Mucosa of rectum (tissue), 2 donors: ENCODE data around the gene C5orf15.

Experiments used
- H3K27ac ChIP-seq, 2 donors: one replicate each; pipeline ENCODE4 v1.7.0; 2013; ENCODE audit warnings: inconsistent platforms in 2 of 2, low read depth in 2 of 2, low read length in 2 of 2
- H3K27me3 ChIP-seq, 2 donors: one replicate each; pipeline ENCODE4 v1.7.0; 2013; ENCODE audit warnings: low read length in 2 of 2; ENCODE audit not compliant: control insufficient read depth in 2 of 2, insufficient read depth in 2 of 2
- H3K36me3 ChIP-seq, 2 donors: one replicate each; pipeline ENCODE4 v1.7.0; 2013; ENCODE audit warnings: low read length in 2 of 2; ENCODE audit not compliant: control insufficient read depth in 2 of 2, insufficient read depth in 2 of 2
- H3K4me1 ChIP-seq, 2 donors: one replicate each; pipeline ENCODE4 v1.7.0; 2013; ENCODE audit warnings: low read length in 2 of 2, mild to moderate bottlenecking in 1 of 2; ENCODE audit not compliant: control insufficient read depth in 2 of 2, insufficient read depth in 2 of 2
- H3K4me3 ChIP-seq, 2 donors: one replicate each; pipeline ENCODE4 v1.7.0; 2013; ENCODE audit warnings: low read length in 2 of 2
- H3K9ac ChIP-seq, 2 donors: one replicate each; pipeline ENCODE4 v1.7.0; 2013; ENCODE audit warnings: low read length in 2 of 2, low read depth in 1 of 2, mild to moderate bottlenecking in 1 of 2
- H3K9me3 ChIP-seq, 2 donors: one replicate each; pipeline ENCODE4 v1.7.0; 2013; ENCODE audit warnings: low read length in 2 of 2; ENCODE audit not compliant: control insufficient read depth in 2 of 2
- donor health status: healthy.
- donor health status: Normal muscosa, but diverticular disease.

C5orf15 gene

DNA sequence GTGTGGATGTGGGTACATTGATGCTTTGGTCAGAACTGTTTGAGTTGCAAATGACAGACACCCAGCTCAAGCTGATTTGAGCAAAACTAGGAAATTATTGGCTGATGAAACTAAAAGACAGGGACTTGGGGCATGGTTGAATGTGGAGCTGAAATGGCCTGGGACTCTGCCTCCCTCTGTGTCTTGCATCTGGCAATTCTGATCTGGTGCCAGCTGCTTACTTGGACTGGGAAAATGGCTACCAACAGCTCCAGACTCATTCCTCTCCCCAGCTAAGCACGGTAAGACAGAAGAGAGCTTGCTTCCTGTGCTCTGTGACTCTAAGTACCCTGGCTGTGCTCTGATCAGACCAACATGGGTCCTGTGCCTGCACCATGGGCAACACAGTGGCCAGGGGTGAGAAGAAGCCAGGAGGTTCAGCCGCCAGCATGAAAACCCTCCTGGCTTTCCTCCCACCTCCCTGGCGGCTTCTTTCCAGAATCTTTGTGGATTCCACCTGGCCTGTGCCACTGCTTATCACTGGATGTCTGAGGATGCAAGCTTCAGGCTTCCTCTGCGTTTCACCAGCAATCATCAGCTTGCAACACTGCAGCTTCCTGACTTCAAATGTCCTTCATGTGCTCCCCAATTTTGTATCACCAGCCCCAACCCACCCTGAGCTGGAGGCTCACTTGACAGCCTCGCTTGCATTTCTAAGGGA lies 44.1 kb downstream of the C5orf15 start:
- H3K9me3 ChIP-seq = no peaks in the 10 kb centered on the region
- H3K9ac ChIP-seq = no peak overlapping the region
- no peak overlapping the region for H3K4me3 ChIP-seq
- no peaks in the 10 kb centered on the region for H3K27me3 ChIP-seq
- peaks cover 4% of the 10 kb centered on the region in 2 donors for H3K4me1 ChIP-seq
- H3K27ac ChIP-seq = no peak overlapping the region
- H3K36me3 ChIP-seq = no peaks in the 10 kb centered on the region

DNA sequence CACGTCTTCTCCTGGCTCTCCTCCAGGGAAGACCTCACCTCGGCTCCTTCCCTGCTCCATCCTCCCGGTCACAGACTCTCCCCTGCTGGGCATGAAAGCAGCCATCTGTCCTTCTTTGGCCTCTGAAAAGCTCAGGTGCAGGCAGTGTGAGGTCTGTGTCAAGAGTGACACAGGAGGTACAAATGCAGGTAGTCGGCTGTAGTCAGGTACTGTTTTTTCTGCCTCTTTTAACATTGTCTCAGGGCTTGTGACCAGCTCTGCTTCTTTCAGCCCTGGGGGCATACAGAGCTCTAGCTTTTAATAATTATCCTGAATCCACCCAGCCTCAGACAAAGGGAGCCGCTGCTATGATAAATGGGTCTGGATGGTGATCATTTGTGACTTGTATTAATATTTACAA lies 46.4 kb downstream of the C5orf15 start:
- peaks cover 0 to 2% of the 10 kb centered on the region in 2 donors for H3K4me1 ChIP-seq
- no peak overlapping the region for H3K9ac ChIP-seq
- no peak overlapping the region for H3K4me3 ChIP-seq
- H3K27ac ChIP-seq = no peak overlapping the region
- H3K36me3 ChIP-seq = no peaks in the 10 kb centered on the region
- no peaks in the 10 kb centered on the region for H3K9me3 ChIP-seq
- no peaks in the 10 kb centered on the region for H3K27me3 ChIP-seq

DNA sequence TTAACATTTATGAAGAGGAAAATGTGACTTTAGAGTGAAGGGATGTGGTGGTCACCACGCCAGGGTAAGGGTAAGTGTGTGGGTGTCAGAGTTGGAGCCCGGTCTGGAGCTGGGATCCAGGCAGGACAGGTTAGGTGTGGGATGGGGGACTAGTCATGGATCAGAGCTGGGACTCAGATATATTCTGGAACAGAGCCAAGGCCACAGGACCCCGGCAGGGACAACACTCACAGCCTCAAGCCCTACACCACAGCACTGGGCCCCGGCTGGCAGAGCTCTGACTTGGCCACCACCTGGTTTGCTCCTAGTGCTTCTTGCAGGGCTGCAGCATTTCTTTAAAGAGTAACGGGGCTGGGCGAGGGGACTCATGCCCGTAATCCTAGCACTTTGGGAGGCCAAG lies 47.4 kb downstream of the C5orf15 start:
- Histone ChIP-seq H3K27ac (no peak overlapping the region), H3K36me3 (no peaks in the 10 kb centered on the region), H3K4me3 (no peak overlapping the region), H3K27me3 (no peaks in the 10 kb centered on the region), H3K4me1 (no peaks in the 10 kb centered on the region), H3K9me3 (no peaks in the 10 kb centered on the region), H3K9ac (no peak overlapping the region)

DNA sequence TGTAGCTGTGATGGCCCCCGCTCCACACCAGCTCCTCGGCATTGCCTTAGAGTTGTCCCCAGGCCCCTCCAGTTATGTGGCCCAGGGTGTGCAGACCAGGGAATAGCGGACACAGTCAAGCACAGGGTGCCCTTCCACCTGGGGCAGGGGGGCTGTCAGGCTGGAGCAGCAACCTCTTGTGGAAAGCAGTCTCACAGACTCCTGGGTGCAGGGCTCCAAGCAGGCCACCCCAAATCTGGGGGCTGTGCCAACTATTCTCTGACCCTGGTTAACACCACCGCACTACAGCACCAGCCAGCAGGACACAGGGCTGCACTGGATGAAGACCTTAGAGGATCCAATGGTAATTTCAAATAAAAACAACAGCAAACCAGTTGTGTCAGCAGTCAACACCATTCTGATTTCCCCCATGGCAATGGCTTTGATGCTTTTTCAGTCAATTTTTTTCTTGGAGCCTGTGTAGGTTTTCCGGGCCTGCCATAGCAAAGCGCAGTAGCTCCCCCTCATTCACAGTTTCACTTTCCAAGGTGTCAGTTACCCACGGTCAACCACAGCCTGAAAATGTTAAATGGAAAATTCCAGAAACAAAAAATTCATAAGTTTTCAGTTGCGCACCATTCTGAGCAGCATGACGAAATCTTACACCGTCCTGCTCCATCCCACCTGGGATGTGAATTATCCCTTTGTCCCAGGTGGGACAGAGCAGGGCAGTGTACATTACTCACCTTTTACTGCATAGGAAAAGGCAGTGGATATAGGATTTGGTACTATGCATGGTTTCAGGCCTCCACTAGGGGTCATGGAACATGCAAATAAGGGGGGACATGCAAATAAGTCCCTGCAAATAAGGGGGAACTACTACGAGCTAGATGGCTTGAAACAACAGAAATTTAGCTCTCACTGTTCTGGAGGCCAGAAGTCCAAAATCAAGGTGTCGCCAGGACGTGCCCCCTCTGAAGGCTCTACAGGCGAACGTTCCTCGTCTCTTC lies 49.0 kb downstream of the C5orf15 start:
- Histone ChIP-seq H3K9ac (no peak overlapping the region), H3K4me1 (no peaks in the 10 kb centered on the region), H3K27ac (no peak overlapping the region), H3K36me3 (no peaks in the 10 kb centered on the region), H3K9me3 (no peaks in the 10 kb centered on the region), H3K27me3 (no peaks in the 10 kb centered on the region), H3K4me3 (no peak overlapping the region)

DNA sequence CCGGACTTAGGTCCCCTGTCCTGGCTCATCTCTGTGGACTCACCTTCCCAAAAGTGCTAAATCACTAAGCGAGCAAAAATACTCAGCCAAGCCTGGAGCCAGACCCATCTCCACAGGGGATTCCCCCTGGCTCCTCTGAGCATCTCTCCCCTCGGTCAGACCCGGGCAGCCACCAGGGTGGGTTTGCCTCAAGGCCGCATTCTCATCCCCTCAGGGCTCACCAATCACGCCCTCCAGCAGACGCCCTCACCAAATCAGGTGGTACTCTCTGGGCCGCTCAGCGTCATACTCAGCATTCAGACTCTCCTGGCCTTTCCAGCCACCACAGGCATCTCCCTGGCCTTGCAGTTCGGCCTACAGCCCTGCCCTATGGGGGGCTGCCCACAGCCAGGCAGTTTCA lies 49.7 kb downstream of the C5orf15 start:
- H3K27ac ChIP-seq = no peak overlapping the region
- H3K9me3 ChIP-seq = no peaks in the 10 kb centered on the region
- H3K4me1 ChIP-seq = no peaks in the 10 kb centered on the region
- H3K9ac ChIP-seq = no peak overlapping the region
- H3K36me3 ChIP-seq = no peaks in the 10 kb centered on the region
- no peak overlapping the region for H3K4me3 ChIP-seq
- no peaks in the 10 kb centered on the region for H3K27me3 ChIP-seq

DNA sequence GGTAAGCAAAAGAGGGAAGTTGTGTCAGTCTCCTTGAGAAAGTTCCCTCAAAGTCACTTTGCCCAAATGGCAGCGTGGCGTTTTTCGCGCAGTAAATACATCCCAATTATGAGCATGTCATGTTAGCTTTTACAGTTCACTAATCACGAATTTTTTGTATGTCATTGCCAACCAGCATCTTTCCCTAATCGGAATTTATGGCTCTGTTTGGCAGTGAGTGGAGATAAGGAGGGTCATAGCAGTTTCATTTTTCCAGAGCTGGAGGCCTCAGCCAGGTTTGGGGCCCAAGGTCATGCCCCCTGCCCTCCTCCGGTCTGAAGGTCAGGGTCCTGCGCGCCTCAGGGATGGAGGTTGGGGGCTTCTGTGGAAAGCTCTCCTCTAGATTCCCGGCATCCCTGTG lies 50.1 kb downstream of the C5orf15 start:
- H3K36me3 ChIP-seq = no peaks in the 10 kb centered on the region
- H3K27ac ChIP-seq = no peak overlapping the region

DNA sequence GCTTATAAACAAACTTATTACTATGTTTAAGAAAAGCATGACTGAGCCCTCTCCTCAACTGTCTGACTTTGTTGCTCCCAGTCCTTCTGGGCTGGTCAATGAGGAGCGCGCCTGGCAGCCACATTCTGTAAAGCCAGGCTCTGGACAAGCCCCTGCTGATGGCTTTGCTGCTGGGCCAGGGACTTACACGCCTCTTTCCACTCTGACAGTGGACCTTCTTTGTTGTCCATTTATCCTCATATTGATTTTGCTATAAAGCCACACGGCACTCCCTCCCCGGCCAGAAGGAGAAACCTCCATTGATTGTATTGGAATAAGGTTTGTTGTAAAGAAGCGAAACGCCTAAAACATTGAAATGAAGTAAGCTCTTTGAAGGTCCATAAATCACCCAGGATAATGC lies 50.6 kb downstream of the C5orf15 start:
- no peak overlapping the region for H3K9ac ChIP-seq
- H3K36me3 ChIP-seq = no peaks in the 10 kb centered on the region
- no peaks in the 10 kb centered on the region for H3K9me3 ChIP-seq
- no peaks in the 10 kb centered on the region for H3K4me1 ChIP-seq
- H3K27ac ChIP-seq = no peak overlapping the region
- no peak overlapping the region for H3K4me3 ChIP-seq
- H3K27me3 ChIP-seq = no peaks in the 10 kb centered on the region

More for the DNA sequence above, 50.1 kb downstream of the C5orf15 start:
- H3K9ac ChIP-seq = no peak overlapping the region
- no peak overlapping the region for H3K4me3 ChIP-seq
- no peaks in the 10 kb centered on the region for H3K9me3 ChIP-seq
- no peaks in the 10 kb centered on the region for H3K27me3 ChIP-seq
- no peaks in the 10 kb centered on the region for H3K4me1 ChIP-seq

DNA sequence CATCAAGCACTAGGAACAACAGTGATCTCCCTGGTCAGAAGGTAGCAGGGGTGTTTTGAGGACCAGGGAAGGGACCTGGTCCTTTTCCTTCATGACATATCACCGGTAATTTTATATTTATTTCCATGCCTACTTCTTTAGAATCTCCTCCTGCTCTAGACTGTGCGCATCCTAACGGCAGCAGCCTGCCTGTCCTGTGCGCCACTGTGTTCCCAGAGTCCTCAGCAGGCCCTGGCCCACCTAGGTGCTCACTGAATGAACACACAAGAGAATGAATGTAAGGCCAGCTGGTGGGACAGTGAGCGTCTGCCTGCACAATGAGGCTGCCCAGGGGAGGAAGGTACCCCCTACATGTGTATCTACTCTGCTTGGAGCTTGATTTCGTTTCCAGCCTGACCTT lies 51.5 kb downstream of the C5orf15 start:
- H3K9me3 ChIP-seq = no peaks in the 10 kb centered on the region
- no peak overlapping the region for H3K4me3 ChIP-seq
- H3K27ac ChIP-seq = no peak overlapping the region

DNA sequence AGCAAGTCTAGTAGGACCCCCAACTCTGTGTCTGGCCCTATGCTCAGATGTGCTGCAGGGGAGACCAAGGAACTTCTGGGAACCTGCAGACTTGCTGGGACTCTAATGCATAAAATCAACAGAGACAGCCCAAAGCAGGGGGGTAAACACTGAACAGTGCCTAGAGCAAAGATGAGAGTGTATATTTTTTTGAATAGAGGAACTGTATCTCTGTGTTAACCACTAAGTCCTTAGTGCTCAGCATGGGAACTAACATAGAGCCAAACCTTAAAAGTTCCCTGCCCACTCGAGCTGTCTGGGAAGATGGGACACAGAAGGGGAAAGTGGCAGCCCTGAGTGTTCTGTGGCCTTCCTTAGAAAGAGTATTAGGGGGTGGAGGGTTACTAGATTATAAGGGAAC lies 51.9 kb downstream of the C5orf15 start:
- Histone ChIP-seq H3K36me3 (no peaks in the 10 kb centered on the region), H3K27me3 (no peaks in the 10 kb centered on the region), H3K4me1 (no peaks in the 10 kb centered on the region), H3K4me3 (no peak overlapping the region), H3K27ac (no peak overlapping the region), H3K9me3 (no peaks in the 10 kb centered on the region), H3K9ac (no peak overlapping the region)

More for the DNA sequence above, 51.5 kb downstream of the C5orf15 start:
- H3K4me1 ChIP-seq = no peaks in the 10 kb centered on the region
- no peaks in the 10 kb centered on the region for H3K36me3 ChIP-seq
- no peaks in the 10 kb centered on the region for H3K27me3 ChIP-seq
- no peak overlapping the region for H3K9ac ChIP-seq

DNA sequence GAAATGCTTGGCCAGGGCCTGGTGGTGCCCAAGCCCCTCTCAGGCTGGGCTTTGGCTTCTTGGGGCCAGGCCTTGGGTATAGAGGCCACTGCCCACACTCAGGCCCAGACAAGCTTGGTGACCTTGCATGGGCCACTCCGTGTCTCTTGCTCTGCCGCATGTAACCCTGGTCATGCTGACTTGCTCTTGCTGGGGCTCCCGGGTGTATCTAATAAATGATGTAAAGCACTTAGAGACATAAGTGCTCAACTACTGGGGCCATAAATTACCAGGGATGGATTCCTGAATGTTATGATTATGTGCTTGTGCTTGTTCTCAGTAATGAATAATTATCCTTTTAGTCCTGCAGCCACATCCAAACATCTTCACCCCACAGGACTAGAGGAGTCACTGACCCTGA lies 54.0 kb downstream of the C5orf15 start:
- Histone ChIP-seq H3K4me3 (no peak overlapping the region), H3K36me3 (no peaks in the 10 kb centered on the region), H3K27me3 (no peaks in the 10 kb centered on the region), H3K9ac (no peak overlapping the region), H3K27ac (no peak overlapping the region), H3K4me1 (no peaks in the 10 kb centered on the region), H3K9me3 (no peaks in the 10 kb centered on the region)
